NCI-H2171 (cell line): ENCODE results near the gene BMP8B.
A peak's percentile ranks its signal among the peaks of the same experiment; 100 is the strongest.
"Not testable (repeated sequence)": the region's sequence is repeated elsewhere in the genome, so short reads cannot be mapped to it uniquely, and the experiment has no call there.

ENCODE experiments used
- DNase-seq: peaks from one replicate; lab custom pipeline; 2025; lab: John Stamatoyannopoulos, UW

The BMP8B gene

DNA sequence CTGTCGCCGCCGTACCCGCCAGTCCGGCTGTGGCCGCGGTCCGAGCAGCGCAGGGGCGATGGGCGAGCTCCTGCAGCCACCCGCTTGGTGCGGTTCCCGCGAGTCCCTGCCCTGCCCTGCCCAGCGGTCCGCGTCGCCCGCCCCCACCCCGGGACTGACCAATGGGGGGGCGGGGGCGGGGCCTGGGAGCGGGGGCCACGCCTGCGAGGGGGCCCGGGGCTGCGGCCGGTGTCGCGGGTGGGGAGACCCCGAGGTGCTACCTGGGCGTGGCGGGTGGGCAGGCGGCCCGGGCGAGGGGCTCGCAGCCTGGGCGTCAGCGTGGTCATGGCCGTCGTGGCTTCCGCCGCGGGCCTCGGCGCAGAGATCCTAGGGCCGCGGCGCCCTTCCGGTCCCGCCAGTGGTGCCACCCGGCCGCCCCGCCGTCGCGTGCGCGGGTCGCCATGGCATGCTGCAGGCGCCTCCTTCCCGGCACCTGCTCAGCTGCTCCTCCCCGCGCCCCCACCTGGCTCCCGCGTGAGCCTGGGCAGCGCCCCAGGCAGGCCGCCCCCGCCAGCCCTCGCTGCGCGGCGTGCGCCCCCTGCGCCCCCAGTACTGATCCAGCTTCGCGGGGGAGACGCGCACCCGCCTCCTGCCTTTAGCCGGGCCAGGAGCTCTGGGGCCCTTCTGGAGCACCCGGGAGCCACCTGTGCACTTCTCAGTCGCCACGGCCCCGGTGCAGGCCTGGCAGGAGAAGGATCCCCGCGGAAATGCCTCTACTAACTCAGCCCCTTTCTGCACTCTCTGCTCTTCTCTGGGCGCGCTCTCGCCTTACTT lies at the start of gene BMP8B:
TSS of gene BMP8B (minus strand) at position 108 of the 813 bp plus-strand sequence. CDS start 380 bp downstream, outside the sequence.
- DNase-seq = peak; percentile 65

DNA sequence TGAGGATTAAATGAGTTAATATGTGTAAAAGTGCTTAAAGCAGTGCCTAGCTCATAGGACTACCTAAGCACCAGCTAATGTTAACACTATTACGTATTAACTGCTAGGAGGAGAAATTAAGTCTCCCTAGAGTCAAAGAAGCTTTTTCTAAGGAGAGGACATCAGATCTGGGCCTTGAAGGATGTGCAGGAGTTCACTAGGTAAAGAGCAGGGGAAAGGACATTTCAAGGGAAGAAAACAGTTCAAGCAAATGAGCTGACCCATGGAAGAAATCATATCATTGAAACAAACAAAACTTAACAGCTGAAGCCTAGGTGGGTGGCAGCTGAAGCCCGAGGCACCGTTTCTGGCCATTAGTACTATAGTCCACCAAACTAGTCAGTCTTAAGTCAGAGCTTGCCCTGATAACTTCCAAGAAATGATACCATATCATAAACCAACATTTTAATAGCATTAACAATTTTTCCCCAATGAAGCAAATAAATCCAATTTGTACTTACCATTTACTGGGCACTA lies 48.0 kb upstream of the BMP8B start:
- DNase-seq = no peak

GRCh38 chr1:39835935-39836594 lies 47.4 kb upstream of the BMP8B start:
- DNase-seq = no peak

DNA sequence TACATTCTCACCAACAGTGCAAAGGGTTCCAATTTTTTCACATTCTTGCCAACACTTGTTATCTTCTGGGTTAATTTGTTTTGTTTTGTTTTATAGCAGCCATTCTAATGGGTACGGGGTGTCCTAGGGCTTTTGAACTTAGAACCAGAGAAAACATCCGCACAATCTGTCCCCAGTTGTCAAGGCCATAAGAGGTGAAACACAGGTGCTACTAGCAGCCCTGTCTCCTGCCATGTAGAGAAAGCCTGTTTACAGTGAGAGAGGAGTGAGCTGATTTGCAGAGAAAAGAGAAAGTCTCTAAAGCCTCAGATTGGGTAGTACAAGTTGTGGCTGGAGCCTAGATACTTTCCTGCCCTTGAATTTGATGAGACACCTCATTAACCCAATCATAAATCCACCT lies 46.4 kb upstream of the BMP8B start:
- no peak for DNase-seq

- DNase-seq = no peak
These were observed 45.1 kb upstream of the BMP8B start for GRCh38 chr1:39833621-39834385.

GRCh38 chr1:39833121-39833520 lies 44.5 kb upstream of the BMP8B start:
- no peak for DNase-seq

GRCh38 chr1:39832294-39832693 lies 43.6 kb upstream of the BMP8B start:
- DNase-seq = no peak

DNA sequence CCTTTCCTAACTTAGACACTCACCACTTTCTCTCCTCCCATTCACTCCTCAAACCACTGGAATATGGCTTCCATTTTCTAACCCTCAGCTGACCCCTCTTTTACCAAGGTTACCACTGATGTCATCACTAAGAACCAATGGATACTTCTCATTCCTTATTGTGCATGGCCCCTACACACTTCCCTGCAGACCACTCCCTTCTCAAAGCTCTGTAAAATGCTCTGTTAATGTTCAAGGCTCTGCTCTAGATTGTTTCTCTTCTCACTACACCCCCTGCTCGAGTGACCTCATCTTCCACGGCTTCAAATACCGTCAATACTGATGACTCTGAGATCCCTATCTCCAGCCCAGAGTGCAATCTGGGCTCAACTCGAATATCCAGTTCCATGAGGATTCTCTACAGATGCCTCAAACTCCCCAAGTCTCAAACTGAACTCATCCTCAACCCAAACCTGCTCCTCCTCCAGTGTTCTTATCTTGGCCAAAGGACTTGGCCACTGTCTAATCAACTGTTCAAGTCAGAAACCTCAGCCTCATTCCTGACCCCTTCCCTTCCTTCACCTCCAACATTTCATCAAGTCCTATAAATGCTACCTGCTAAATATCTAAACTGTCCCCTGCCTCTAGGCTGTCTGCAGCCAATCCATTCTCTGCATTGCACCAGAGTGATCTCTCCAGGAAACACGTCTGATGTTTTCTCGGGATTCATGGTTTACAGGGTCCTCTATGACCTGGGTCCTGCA lies 41.3 kb upstream of the BMP8B start:
- no peak for DNase-seq

- no peak for DNase-seq
These were observed 40.1 kb upstream of the BMP8B start for GRCh38 chr1:39828734-39829133.

DNA sequence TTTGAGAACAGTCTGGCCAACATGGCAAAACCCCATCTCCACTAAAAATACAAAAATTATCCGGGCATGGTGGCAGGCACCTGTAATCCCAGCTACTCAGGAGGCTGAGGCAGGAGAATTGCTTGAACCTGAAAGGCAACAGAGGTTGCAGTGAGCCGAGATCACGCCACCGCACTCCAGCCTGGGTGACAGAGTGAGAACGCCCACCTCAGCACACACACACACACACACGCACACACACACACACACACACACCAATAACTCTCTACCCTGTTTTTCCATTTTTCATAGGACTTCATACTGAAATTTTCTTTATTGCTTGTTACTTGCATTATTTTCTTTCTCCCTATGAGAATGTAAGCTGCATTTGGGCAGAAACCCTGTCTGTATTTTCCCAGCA lies 39.6 kb upstream of the BMP8B start:
- DNase-seq = not testable (repeated sequence)

- no peak for DNase-seq
These were observed 38.5 kb upstream of the BMP8B start for GRCh38 chr1:39827201-39827600.

DNA sequence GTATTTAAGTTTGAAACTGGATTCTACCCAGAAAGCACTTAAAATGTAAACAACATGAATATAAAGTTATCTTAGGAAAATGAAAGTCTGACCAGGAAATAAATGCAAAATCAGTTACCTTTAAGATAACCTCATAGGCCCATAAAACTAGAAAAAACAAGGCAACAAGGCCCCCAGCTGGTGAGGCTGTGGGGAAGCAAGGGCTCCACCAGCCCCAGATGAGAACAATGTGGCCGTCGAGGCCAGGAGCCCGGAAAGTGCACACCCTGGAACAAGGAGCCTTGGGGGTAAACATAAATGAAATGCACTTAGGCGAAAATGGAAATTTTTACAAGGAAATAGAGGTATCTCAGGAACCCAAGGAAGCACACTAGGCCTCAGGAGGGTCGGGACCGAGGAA lies 37.9 kb upstream of the BMP8B start:
- DNase-seq = no peak

DNA sequence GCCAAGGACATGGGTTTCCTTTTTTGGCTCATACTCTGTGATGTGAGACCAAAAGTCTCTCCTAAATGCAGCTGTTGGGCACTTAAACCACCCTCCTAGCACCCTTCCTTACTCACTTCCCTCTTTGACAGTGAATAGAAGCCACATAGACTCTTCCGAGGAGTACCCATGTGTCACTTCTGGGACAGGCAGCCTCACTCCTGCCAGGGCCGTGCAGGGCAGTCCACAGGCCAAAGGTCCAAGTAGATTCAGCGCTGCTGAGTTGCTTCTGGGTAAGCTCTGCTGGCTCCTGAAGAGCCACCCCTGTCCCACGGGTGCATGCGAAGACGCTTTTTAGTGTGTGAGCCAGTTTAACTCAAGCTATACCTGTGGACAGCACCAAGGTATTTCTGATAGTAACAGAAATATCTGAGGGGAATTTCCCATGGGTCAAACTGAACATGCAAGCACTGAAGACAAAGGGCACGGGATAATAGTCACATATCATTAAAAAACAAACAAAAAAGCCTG lies 36.8 kb upstream of the BMP8B start:
- no peak for DNase-seq

DNA sequence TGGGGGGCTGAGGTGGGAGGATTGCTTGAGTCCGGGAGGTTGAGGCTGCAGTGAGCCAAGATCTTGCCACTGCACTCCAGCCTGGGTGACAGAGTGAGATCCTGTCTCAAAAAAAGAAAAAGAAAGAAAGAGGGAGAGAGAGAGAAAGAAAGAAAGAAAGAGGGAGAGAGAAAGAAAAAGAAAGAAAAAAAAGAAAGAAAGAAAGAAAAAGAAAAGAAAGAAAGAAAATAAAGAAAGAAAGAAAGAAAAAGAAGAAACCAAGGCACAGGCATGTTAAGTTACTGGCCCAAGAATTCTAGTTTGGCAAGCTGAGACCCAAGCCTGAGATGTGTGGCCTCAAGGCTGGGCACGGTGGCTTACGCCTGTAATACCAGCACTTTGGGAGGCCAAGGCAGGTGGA lies 34.8 kb upstream of the BMP8B start:
- DNase-seq = not testable (repeated sequence)

DNA sequence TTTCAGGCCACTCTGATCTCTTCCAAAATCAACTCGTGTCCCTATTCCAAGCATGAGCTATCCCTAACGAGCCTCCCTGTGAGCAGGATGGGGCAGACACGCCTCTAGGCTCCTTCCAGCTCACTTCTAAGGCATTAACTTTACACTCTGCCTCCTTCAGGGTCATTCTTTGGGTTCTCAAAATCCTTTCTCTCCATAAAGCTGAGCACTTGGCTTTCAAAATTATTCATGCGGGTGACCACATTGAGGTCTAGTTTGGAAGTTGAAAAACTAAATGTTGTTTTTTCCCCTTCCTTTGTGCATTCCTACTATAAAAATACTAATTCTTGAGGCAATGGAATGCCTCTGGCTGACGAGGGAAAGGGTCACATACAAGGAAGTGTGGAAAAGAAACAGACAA lies 33.5 kb upstream of the BMP8B start:
- no peak for DNase-seq

- DNase-seq = no peak
These were observed 30.6 kb upstream of the BMP8B start for GRCh38 chr1:39819091-39819812.

GRCh38 chr1:39818482-39818881 lies 29.8 kb upstream of the BMP8B start:
- DNase-seq = no peak

GRCh38 chr1:39817091-39817932 lies 28.6 kb upstream of the BMP8B start:
- not testable (repeated sequence) for DNase-seq

DNA sequence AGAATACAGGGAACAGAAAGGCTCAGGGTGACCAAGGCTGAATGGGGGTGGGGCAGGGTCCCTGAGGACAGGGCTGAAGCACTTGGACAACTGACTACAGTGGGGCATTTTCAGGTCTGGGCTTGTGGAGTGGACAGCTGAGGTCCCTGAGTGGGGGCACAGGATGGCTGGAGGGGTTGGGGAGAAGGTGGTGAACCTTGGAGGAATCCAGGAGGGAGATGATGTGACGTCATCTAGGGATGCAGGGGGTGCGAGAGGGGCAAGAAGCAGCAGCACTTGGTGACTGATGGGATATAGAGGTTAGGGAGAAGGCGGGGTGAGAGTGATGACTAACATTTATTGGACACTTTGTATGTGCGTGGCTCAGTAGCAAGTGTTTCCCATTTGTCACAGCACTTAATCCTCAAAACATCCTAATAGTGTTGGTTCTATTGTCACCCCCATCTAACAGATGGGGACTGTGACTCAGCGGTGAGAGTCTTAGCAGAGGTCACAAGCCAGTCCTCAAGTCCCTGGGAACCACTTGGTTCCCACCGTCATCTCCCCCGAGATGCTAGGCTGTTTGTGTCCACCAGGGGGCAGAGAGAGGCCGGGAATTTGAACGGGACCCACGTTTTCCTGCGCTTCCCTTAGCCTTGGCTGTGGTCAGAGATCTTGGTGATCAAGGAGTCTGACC lies 27.9 kb upstream of the BMP8B start:
- DNase-seq = peak; percentile 26
